ENCODE data around the gene PRDM2. TPM values are rescaled to one million over a fixed set of nuclear protein-coding genes. Genes with fewer than 3 reads are reported as not detected.

Gene PRDM2
- total RNA-seq, 5 donors from 2014 or later (not counting 1 experiment from before 2014, with no cell fraction given): 93.3 to 162 (median 99.4) TPM

- Mint-ChIP-seq H3K36me3 (peaks cover 14% of the 10 kb centered on the region), H3K4me3 (no peak overlapping the region), H3K9me3 (no peaks in the 10 kb centered on the region), H3K4me1 (peaks cover 14 to 22% (median 18%) of the 10 kb centered on the region in 3 donors), H3K27ac (no peak overlapping the region), H3K27me3 (no peaks in the 10 kb centered on the region)
- Histone ChIP-seq H3K9me3 (no peaks in the 10 kb centered on the region), H3K27ac (ENCODE audit: low read length) (no peak overlapping the region), H3K4me1 (ENCODE audit: control insufficient read depth in 1 of 2, extremely low read depth in 1 of 2, insufficient read depth in 2 of 2, low read length in 2 of 2) (peaks cover 0 to 9% of the 10 kb centered on the region in 2 experiments), H3K36me3 (ENCODE audit: control insufficient read depth in 2 of 2, extremely low read depth in 1 of 2, insufficient read depth in 1 of 2, low read length in 1 of 2) (peaks cover 0 to 10% of the 10 kb centered on the region in 2 donors), H3K4me3 (ENCODE audit: control insufficient read depth in 1 of 2, extremely low read depth in 1 of 2, low read length in 1 of 2) (no peak overlapping the region), H3K27me3 (replicated peaks in 1 of 2; ENCODE audit: control insufficient read depth in 2 of 2, extremely low read depth in 1 of 2, insufficient read depth in 2 of 2, low read length in 1 of 2) (no peaks in the 10 kb centered on the region)
- WGBS (ENCODE audit: insufficient coverage): 88% methylated on average over 11 of the region's 16 CpGs
- POLR2A ChIA-PET: no interaction called here
- CTCF ChIA-PET: no interaction called here
- ATAC-seq (replicated peaks in 1 of 4) (no peak), DNase-seq (no peak)
Observed at GRCh38 chr1:13816016-13816760, 116.2 kb downstream of the PRDM2 start.

DNA sequence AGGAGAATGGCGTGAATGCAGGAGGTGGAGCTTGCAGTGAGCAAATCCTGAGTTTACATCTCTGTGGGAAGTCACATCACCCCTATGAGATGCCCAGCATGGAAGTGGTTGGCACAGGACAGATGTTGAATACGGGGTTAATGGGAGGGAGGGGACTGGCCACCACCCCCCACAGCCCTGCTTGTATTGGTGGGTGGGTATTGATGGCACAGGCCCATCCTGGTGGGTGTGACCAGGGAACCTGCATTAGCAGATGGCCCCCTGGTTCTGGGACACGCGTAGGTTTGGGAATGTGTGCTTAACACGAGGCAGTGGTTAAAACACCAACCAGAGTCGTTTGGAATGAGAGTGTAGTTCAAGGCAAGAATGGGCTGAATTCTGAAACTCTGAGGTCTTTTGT lies 117.9 kb downstream of the PRDM2 start:
- H3K27ac Mint-ChIP-seq: no peak overlapping the region
- H3K4me3 Mint-ChIP-seq: no peak overlapping the region
- H3K4me1 ChIP-seq (ENCODE audit: control insufficient read depth in 1 of 2, extremely low read depth in 1 of 2, insufficient read depth in 2 of 2, low read length in 2 of 2): peaks cover 0 to 9% of the 10 kb centered on the region in 2 experiments
- 100% methylated on average over 2 of the region's 6 CpGs for WGBS (ENCODE audit: insufficient coverage)
- no peaks in the 10 kb centered on the region for H3K9me3 Mint-ChIP-seq
- DNase-seq: no peak
- ChIA-PET CTCF (no interaction called here), POLR2A (no interaction called here)
- no peaks in the 10 kb centered on the region for H3K27me3 Mint-ChIP-seq
- H3K4me1 Mint-ChIP-seq: peaks cover 7 to 9% (median 9%) of the 10 kb centered on the region in 3 donors
- no peak for ATAC-seq (replicated peaks in 1 of 4)
- no peak overlapping the region for H3K4me3 ChIP-seq (ENCODE audit: control insufficient read depth in 1 of 2, extremely low read depth in 1 of 2, low read length in 1 of 2)
- H3K27ac ChIP-seq (ENCODE audit: low read length): no peak overlapping the region
- H3K27me3 ChIP-seq (replicated peaks in 1 of 2; ENCODE audit: control insufficient read depth in 2 of 2, extremely low read depth in 1 of 2, insufficient read depth in 2 of 2, low read length in 1 of 2): no peaks in the 10 kb centered on the region
- H3K9me3 ChIP-seq: no peaks in the 10 kb centered on the region
- peaks cover 0 to 17% of the 10 kb centered on the region in 2 donors for H3K36me3 ChIP-seq (ENCODE audit: control insufficient read depth in 2 of 2, extremely low read depth in 1 of 2, insufficient read depth in 1 of 2, low read length in 1 of 2)
- H3K36me3 Mint-ChIP-seq: peaks cover 26% of the 10 kb centered on the region

DNA sequence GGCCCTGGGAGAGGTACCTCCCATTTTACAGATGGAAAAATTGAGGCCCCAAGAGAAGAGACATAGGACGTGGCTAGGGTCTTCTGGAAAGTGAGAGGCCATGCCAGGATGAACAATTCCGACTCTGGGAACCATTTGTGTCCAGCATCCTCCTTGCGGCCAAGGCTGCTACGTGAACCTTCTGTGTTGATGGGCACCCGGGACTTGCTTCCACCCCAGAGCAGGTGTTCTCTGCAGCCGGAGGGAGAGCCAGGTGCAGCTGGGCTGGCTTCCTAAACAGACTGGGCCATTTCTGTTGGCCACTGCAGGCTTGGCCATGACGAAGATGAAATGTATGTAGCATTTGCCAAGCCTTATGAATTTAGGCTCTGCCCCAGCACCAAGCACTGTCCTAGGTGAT lies 118.9 kb downstream of the PRDM2 start:
- H3K4me3 Mint-ChIP-seq: no peak overlapping the region
- ChIA-PET POLR2A (no interaction called here), CTCF (no interaction called here)
- Histone ChIP-seq H3K9me3 (no peaks in the 10 kb centered on the region), H3K27me3 (replicated peaks in 1 of 2; ENCODE audit: control insufficient read depth in 2 of 2, extremely low read depth in 1 of 2, insufficient read depth in 2 of 2, low read length in 1 of 2) (no peaks in the 10 kb centered on the region), H3K36me3 (ENCODE audit: control insufficient read depth in 2 of 2, extremely low read depth in 1 of 2, insufficient read depth in 1 of 2, low read length in 1 of 2) (peaks cover 5 to 22% of the 10 kb centered on the region in 2 donors), H3K4me3 (ENCODE audit: control insufficient read depth in 1 of 2, extremely low read depth in 1 of 2, low read length in 1 of 2) (no peak overlapping the region), H3K4me1 (ENCODE audit: control insufficient read depth in 1 of 2, extremely low read depth in 1 of 2, insufficient read depth in 2 of 2, low read length in 2 of 2) (no peaks in the 10 kb centered on the region), H3K27ac (ENCODE audit: low read length) (no peak overlapping the region)
- H3K9me3 Mint-ChIP-seq: no peaks in the 10 kb centered on the region
- DNase-seq (no peak), ATAC-seq (replicated peaks in 1 of 4) (no peak)
- H3K27ac Mint-ChIP-seq: no peak overlapping the region
- WGBS (ENCODE audit: insufficient coverage): 93% methylated on average over 7 of the region's 7 CpGs
- H3K27me3 Mint-ChIP-seq: no peaks in the 10 kb centered on the region
- H3K4me1 Mint-ChIP-seq: peaks cover 0 to under 1% (median 0%) of the 10 kb centered on the region in 3 donors
- peaks cover 34% of the 10 kb centered on the region for H3K36me3 Mint-ChIP-seq

DNA sequence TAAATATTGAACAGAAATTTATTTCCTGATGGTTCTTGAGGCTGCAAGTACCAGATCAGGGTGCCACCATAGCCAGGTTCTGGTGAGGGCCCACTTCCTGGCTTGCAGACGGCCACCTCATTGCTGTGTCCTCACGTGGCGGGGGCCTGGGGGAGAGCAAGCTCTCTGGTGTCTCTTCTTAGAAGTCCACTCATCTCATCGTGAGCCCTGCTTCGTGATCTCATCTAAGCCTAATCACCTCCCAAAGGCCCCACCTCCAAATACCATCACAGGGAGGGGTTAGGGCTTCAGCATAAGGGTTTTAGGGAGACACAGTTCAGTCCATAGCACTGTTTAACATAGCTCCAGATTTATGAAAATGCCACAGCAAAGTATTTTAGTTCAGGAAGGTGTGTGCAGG lies 119.7 kb downstream of the PRDM2 start:
- DNase-seq (no peak), ATAC-seq (replicated peaks in 1 of 4) (no peak)
- Mint-ChIP-seq H3K36me3 (peaks cover 35% of the 10 kb centered on the region), H3K9me3 (no peaks in the 10 kb centered on the region), H3K4me1 (no peaks in the 10 kb centered on the region), H3K27me3 (no peaks in the 10 kb centered on the region), H3K4me3 (no peak overlapping the region), H3K27ac (no peak overlapping the region)
- no peak overlapping the region for H3K4me3 ChIP-seq (ENCODE audit: control insufficient read depth in 1 of 2, extremely low read depth in 1 of 2, low read length in 1 of 2)
- POLR2A ChIA-PET: no interaction called here
- CTCF ChIA-PET: no interaction called here
- H3K27ac ChIP-seq (ENCODE audit: low read length): no peak overlapping the region
- no peaks in the 10 kb centered on the region for H3K9me3 ChIP-seq
- H3K36me3 ChIP-seq (ENCODE audit: control insufficient read depth in 2 of 2, extremely low read depth in 1 of 2, insufficient read depth in 1 of 2, low read length in 1 of 2): peaks cover 5 to 22% of the 10 kb centered on the region in 2 donors
- WGBS (ENCODE audit: insufficient coverage): 60% methylated on average over 1 of the region's 5 CpGs
- H3K27me3 ChIP-seq (replicated peaks in 1 of 2; ENCODE audit: control insufficient read depth in 2 of 2, extremely low read depth in 1 of 2, insufficient read depth in 2 of 2, low read length in 1 of 2): no peaks in the 10 kb centered on the region
- H3K4me1 ChIP-seq (ENCODE audit: control insufficient read depth in 1 of 2, extremely low read depth in 1 of 2, insufficient read depth in 2 of 2, low read length in 2 of 2): no peaks in the 10 kb centered on the region

DNA sequence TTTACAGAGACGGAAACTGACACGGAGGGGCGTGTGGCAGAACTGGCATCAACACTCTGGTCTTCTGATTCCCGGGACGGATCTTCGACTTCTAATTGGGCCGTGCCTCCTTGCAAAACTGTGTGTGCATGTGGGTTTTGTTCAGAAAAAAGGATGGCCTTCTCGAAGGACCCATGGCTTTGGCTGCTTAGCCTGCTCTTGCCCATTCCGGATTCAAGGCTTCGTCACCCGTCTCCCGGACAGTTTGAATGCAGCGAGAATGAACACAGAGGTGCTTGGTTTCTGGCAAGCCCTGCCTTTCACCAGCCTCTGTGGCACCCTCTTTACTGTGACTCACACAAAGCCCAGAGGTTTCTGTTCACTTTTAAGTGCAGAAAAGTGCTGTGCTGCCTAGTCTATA lies 120.1 kb downstream of the PRDM2 start:
- ChIA-PET POLR2A (no interaction called here), CTCF (no interaction called here)
- DNase-seq (no peak), ATAC-seq (replicated peaks in 1 of 4) (no peak)
- 94% methylated on average over 13 of the region's 13 CpGs for WGBS (ENCODE audit: insufficient coverage)
- Histone ChIP-seq H3K27ac (ENCODE audit: low read length) (no peak overlapping the region), H3K36me3 (ENCODE audit: control insufficient read depth in 2 of 2, extremely low read depth in 1 of 2, insufficient read depth in 1 of 2, low read length in 1 of 2) (peaks cover 5 to 22% of the 10 kb centered on the region in 2 donors), H3K9me3 (no peaks in the 10 kb centered on the region), H3K27me3 (replicated peaks in 1 of 2; ENCODE audit: control insufficient read depth in 2 of 2, extremely low read depth in 1 of 2, insufficient read depth in 2 of 2, low read length in 1 of 2) (no peaks in the 10 kb centered on the region), H3K4me1 (ENCODE audit: control insufficient read depth in 1 of 2, extremely low read depth in 1 of 2, insufficient read depth in 2 of 2, low read length in 2 of 2) (no peaks in the 10 kb centered on the region), H3K4me3 (ENCODE audit: control insufficient read depth in 1 of 2, extremely low read depth in 1 of 2, low read length in 1 of 2) (no peak overlapping the region)
- Mint-ChIP-seq H3K27ac (no peak overlapping the region), H3K27me3 (no peaks in the 10 kb centered on the region), H3K9me3 (no peaks in the 10 kb centered on the region), H3K4me1 (no peaks in the 10 kb centered on the region), H3K36me3 (peaks cover 35% of the 10 kb centered on the region), H3K4me3 (no peak overlapping the region)

DNA sequence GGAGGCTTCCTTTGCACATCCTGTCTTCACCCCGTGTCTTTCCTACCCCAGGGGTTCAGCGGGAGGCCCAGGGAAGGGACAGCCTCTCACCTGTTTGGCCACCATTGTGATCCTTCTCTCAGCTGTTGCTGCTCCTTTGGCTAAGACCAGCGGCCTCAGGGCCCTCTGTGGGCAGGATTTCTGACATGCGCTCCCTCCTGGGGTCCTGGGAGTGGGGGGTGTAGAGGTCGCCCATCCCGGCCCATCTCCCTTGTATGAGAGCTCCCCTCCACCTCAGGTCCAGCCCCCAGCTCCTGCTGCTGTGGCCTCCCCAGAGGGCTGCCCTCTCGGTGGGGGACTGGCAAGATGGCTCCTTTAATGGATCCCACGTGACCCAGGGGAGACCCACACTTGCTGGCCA lies 120.5 kb downstream of the PRDM2 start:
- Mint-ChIP-seq H3K36me3 (peaks cover 35% of the 10 kb centered on the region), H3K4me3 (no peak overlapping the region), H3K4me1 (no peaks in the 10 kb centered on the region), H3K27ac (no peak overlapping the region), H3K27me3 (no peaks in the 10 kb centered on the region), H3K9me3 (no peaks in the 10 kb centered on the region)
- ChIA-PET CTCF (no interaction called here), POLR2A (no interaction called here)
- ATAC-seq (replicated peaks in 1 of 4): no peak
- 91% methylated on average over 3 of the region's 8 CpGs for WGBS (ENCODE audit: insufficient coverage)
- H3K27ac ChIP-seq (ENCODE audit: low read length): no peak overlapping the region
- H3K4me3 ChIP-seq (ENCODE audit: control insufficient read depth in 1 of 2, extremely low read depth in 1 of 2, low read length in 1 of 2): no peak overlapping the region
- H3K4me1 ChIP-seq (ENCODE audit: control insufficient read depth in 1 of 2, extremely low read depth in 1 of 2, insufficient read depth in 2 of 2, low read length in 2 of 2): no peaks in the 10 kb centered on the region
- peaks cover 5 to 22% of the 10 kb centered on the region in 2 donors for H3K36me3 ChIP-seq (ENCODE audit: control insufficient read depth in 2 of 2, extremely low read depth in 1 of 2, insufficient read depth in 1 of 2, low read length in 1 of 2)
- no peak for DNase-seq
- H3K9me3 ChIP-seq: no peaks in the 10 kb centered on the region
- H3K27me3 ChIP-seq (replicated peaks in 1 of 2; ENCODE audit: control insufficient read depth in 2 of 2, extremely low read depth in 1 of 2, insufficient read depth in 2 of 2, low read length in 1 of 2): no peaks in the 10 kb centered on the region
